IMR-90 (cell line): Measurements from ENCODE around the gene AKAP1. TPM values are rescaled to one million over a fixed set of nuclear protein-coding genes. Genes with fewer than 3 reads are reported as not detected.

ENCODE experiments used
- ATAC-seq: fragments of 200-7000 bp; cut with Tn5 transposase; 2 replicates; pipeline ENCODE4 v1.9.1; 2020; ENCODE audit warnings: low read depth, mild to moderate bottlenecking, moderate library complexity
- BruUV-seq: library from RNA; stranded (reverse); fragments of 400-500 nt; replicated peaks from 2 replicates; lab custom pipeline; 2021; lab: Mats Ljungman, UMichigan
- CTCF ChIA-PET: fragments of 300-600 bp; formaldehyde crosslinking; extraction: SDS; loops from one replicate; lab custom pipeline; 2021; ENCODE audit warnings: antibody characterized with exemption; lab: Yijun Ruan, JAX
- POLR2A ChIA-PET: fragments of 300-600 bp; sonication (Branson Sonifier 250); formaldehyde crosslinking; loops from one replicate; lab custom pipeline; 2022; ENCODE audit warnings: antibody characterized with exemption; ENCODE audit not compliant: unreplicated experiment; lab: Charles Lee
- DNase-seq: peaks from one replicate; pipeline ENCODE4 v3.0.0; 2013
- H2AFZ ChIP-seq: replicated peaks from 2 replicates; pipeline ENCODE3; 2013; ENCODE audit warnings: low read length, mild to moderate bottlenecking; ENCODE audit not compliant: poor library complexity
- H2AK5ac ChIP-seq: 2 replicates; pipeline ENCODE4 v1.6.1; 2013; ENCODE audit warnings: low read depth, low read length, inconsistent platforms
- H2AK9ac ChIP-seq: replicated peaks from 2 replicates; pipeline ENCODE3; 2013; ENCODE audit warnings: mild to moderate bottlenecking, low read depth, low read length, moderate library complexity; ENCODE audit not compliant: poor library complexity
- H2BK120ac ChIP-seq: 2 replicates; pipeline ENCODE4 v1.6.1; 2013; ENCODE audit warnings: low read depth, low read length, inconsistent platforms
- H2BK15ac ChIP-seq: 3 replicates; pipeline ENCODE4 v1.6.1; 2013; ENCODE audit warnings: low read depth, low read length, inconsistent platforms
- H2BK20ac ChIP-seq: 2 replicates; pipeline ENCODE4 v1.6.1; 2013; ENCODE audit warnings: low read depth, mild to moderate bottlenecking, inconsistent platforms, low read length, moderate library complexity
- H2BK5ac ChIP-seq: 2 replicates; pipeline ENCODE4 v1.6.1; 2013; ENCODE audit warnings: mild to moderate bottlenecking, low read depth, low read length, inconsistent platforms; ENCODE audit not compliant: poor library complexity, severe bottlenecking
- H3K14ac ChIP-seq: replicated peaks from 2 replicates; pipeline ENCODE4 v1.6.1; 2013; ENCODE audit warnings: low read depth, low read length, inconsistent platforms
- H3K18ac ChIP-seq: 2 replicates; pipeline ENCODE4 v1.6.1; 2013; ENCODE audit warnings: low read depth, low read length, control low read depth
- H3K23ac ChIP-seq: 2 replicates; pipeline ENCODE4 v1.6.1; 2013; ENCODE audit warnings: low read depth, low read length, inconsistent platforms
- H3K27ac ChIP-seq: 2 replicates; pipeline ENCODE4 v1.5.1; 2013; ENCODE audit warnings: mild to moderate bottlenecking, control low read depth, low read length; ENCODE audit not compliant: insufficient read depth
- H3K27me3 ChIP-seq: 2 replicates; pipeline ENCODE4 v1.6.1; 2013; ENCODE audit warnings: low read length; ENCODE audit not compliant: control insufficient read depth, insufficient read depth
- H3K36me3 ChIP-seq: 2 replicates; pipeline ENCODE4 v1.6.1; 2013; ENCODE audit warnings: low read length, mixed read lengths; ENCODE audit not compliant: control insufficient read depth, insufficient read depth
- H3K4ac ChIP-seq: 2 replicates; pipeline ENCODE4 v1.6.1; 2013; ENCODE audit warnings: low read depth, low read length, inconsistent platforms
- H3K4me1 ChIP-seq: 2 replicates; pipeline ENCODE4 v1.6.1; 2013; ENCODE audit warnings: low read length, mixed read lengths; ENCODE audit not compliant: control insufficient read depth, insufficient read depth
- H3K4me2 ChIP-seq: 2 replicates; pipeline ENCODE4 v1.6.1; 2013; ENCODE audit warnings: low read depth, mild to moderate bottlenecking, control low read depth, low read length, moderate library complexity
- H3K4me3 ChIP-seq: 2 replicates; pipeline ENCODE4 v1.5.1; 2013; ENCODE audit warnings: low read depth, mild to moderate bottlenecking, control low read depth, low read length, moderate library complexity; ENCODE audit not compliant: insufficient read depth
- H3K56ac ChIP-seq: 2 replicates; pipeline ENCODE4 v1.6.1; 2013; ENCODE audit warnings: low read length, inconsistent platforms; ENCODE audit not compliant: insufficient read depth; ENCODE audit errors: extremely low read depth
- H3K79me1 ChIP-seq, 2 experiments: 2 replicates each; pipeline ENCODE4 v1.6.1; 2013; ENCODE audit warnings: low read length in 2 of 2, inconsistent platforms in 1 of 2, low read depth in 1 of 2
- H3K9ac ChIP-seq: 2 replicates; pipeline ENCODE4 v1.6.1; 2013; ENCODE audit warnings: low read depth, low read length, control low read depth
- H3K9me1 ChIP-seq: 2 replicates; pipeline ENCODE4 v1.6.1; 2013; ENCODE audit warnings: low read length, inconsistent platforms; ENCODE audit not compliant: insufficient read depth
- H3K9me3 ChIP-seq: 2 replicates; pipeline ENCODE4 v1.6.1; 2013; ENCODE audit warnings: low read length; ENCODE audit not compliant: control insufficient read depth, insufficient read depth
- H4K20me1 ChIP-seq: 2 replicates; pipeline ENCODE4 v1.6.1; 2013; ENCODE audit warnings: low read length, inconsistent platforms; ENCODE audit not compliant: insufficient read depth
- H4K5ac ChIP-seq: 2 replicates; pipeline ENCODE4 v1.6.1; 2013; ENCODE audit warnings: mild to moderate bottlenecking, low read depth, low read length, control low read depth
- H4K8ac ChIP-seq, 2 experiments: 2 replicates each; pipeline ENCODE4 v1.6.1; 2013; ENCODE audit warnings: low read depth in 2 of 2, low read length in 2 of 2, control low read depth in 1 of 2, inconsistent platforms in 1 of 2
- H4K91ac ChIP-seq: 2 replicates; pipeline ENCODE4 v1.6.1; 2013; ENCODE audit warnings: low read depth, low read length, inconsistent platforms; ENCODE audit not compliant: insufficient read depth
- MAZ ChIP-seq: IDR thresholded peaks from 2 replicates; pipeline ENCODE4 v1.6.1; 2012; ENCODE audit warnings: low read depth, mild to moderate bottlenecking, low read length, improper control_type of control experiment, moderate library complexity, borderline replicate concordance
- MXI1 ChIP-seq: IDR thresholded peaks from 2 replicates; pipeline ENCODE4 v1.6.1; 2012; ENCODE audit warnings: low read depth, mild to moderate bottlenecking, low read length, moderate library complexity, borderline replicate concordance
- NFE2L2 ChIP-seq: fragments of 150-350 bp; IDR thresholded peaks from 2 replicates; pipeline ENCODE4 v1.6.1; 2016; ENCODE audit warnings: low read depth, mild to moderate bottlenecking, low read length
- RCOR1 ChIP-seq: IDR thresholded peaks from 2 replicates; pipeline ENCODE4 v1.6.1; 2012; ENCODE audit warnings: mild to moderate bottlenecking, low read length, improper control_type of control experiment; ENCODE audit not compliant: insufficient replicate concordance
- SMC3 ChIP-seq: fragments of 150-350 bp; IDR thresholded peaks from 2 replicates; pipeline ENCODE4 v1.6.1; 2016; ENCODE audit warnings: low read depth, mild to moderate bottlenecking, antibody characterized with exemption, low read length, moderate library complexity
- WGBS, 2 experiments: methylation state at CpG; one replicate each; pipeline versions ENCODE4 v1.1.5 to v1.1.7; 2013; ENCODE audit warnings: missing lambda C conversion rate in 2 of 2; ENCODE audit not compliant: insufficient read length in 1 of 2; ENCODE audit errors: extremely low coverage in 2 of 2; 5-methylcytosine and 5-hydroxymethylcytosine counted together
- dilution Hi-C: fragments of 300-500 bp; cut with HindIII; formaldehyde crosslinking; loops from one replicate; pipeline ENCODE4 v1.14.3; 2018; ENCODE audit warnings: low sequenced_read_pairs; ENCODE audit not compliant: unreplicated experiment
- in situ Hi-C: fragments of 300-500 bp; cut with MboI; formaldehyde crosslinking; loops from 3 replicates; pipeline ENCODE4 v1.14.3; 2019; ENCODE audit warnings: low sequenced_read_pairs, inconsistent platforms, mixed read lengths
- intact Hi-C: fragments of 100-400 bp; cut with micrococcal nuclease; formaldehyde crosslinking; loops from 2 replicates; pipeline ENCODE4 v1.10.0; 2022
- polyA plus RNA-seq, 3 experiments: library from polyadenylated mRNA; depleted of rRNA; stranded (reverse); fragments of >200 nt; gene quantifications; 2 replicates each; pipeline ENCODE4 v1.2.3, GENCODE V29; 2012; ENCODE audit warnings: low replicate concordance in 1 of 3
- total RNA-seq: library from RNA; depleted of rRNA; stranded (reverse); fragments of >200 nt; gene quantifications from 2 replicates; pipeline ENCODE4 v1.2.3, GENCODE V29; 2012
- TF ChIP-seq, protein P1 (sequence below): fragments of 150-350 bp; IDR thresholded peaks from 2 replicates; pipeline ENCODE4 v1.6.1; 2016; ENCODE audit warnings: low read depth, mild to moderate bottlenecking, low read length, moderate library complexity, borderline replicate concordance

AKAP1 gene
- total and polyA plus RNA-seq, 2 of the 4 experiments (the other 2 are of a cell fraction), result 10.2 to 17.4 TPM

DNA sequence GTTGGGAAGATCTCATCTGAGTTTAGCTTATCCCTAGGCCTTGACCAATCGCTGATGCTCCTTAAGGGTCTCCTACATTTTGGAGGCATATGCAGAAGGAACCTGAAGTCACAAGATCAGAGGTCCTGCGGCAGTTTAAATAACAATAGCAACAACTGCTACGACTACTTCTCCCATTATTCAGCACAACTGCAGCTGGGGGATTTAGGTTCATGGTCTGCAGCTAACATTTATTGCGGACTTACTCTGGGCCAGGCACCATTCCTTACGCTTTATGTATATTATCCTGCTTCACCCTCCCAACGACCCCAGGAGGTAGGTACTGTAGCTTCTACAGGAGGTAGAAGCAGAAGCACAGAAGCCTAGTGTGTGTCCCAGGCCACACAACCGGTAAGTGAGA lies 59.5 kb downstream of the AKAP1 start:
- H3K9ac ChIP-seq, result no peak overlapping the region
- H3K23ac ChIP-seq, result no peak overlapping the region
- no peak overlapping the region for H3K27ac ChIP-seq
- H3K79me1 ChIP-seq, result no peaks in the 10 kb centered on the region
- H3K18ac ChIP-seq, result no peak overlapping the region
- no peak overlapping the region for H2BK120ac ChIP-seq
- H2AK9ac ChIP-seq, result no peak overlapping the region
- 60% methylated on average over 2 of the region's 7 CpGs; no CpG with 5 or more reads in 1 of the 2 experiments for WGBS, 2 experiments
- no peak overlapping the region for H4K5ac ChIP-seq
- H3K27me3 ChIP-seq, result peaks cover 10% of the 10 kb centered on the region
- no peak overlapping the region for H2BK20ac ChIP-seq
- BruUV-seq, result no TSS peak
- no peaks in the 10 kb centered on the region; the same call in 1 of the 2 replicates for H3K9me3 ChIP-seq
- H4K20me1 ChIP-seq, result no peaks in the 10 kb centered on the region
- H2AFZ ChIP-seq, result no peak overlapping the region
- H2BK15ac ChIP-seq, result no peak overlapping the region
- in situ Hi-C loops, result no loop called here
- DNase-seq (no peak), ATAC-seq (no peak)
- H2BK5ac ChIP-seq, result no peak overlapping the region
- H4K91ac ChIP-seq, result no peak overlapping the region
- no peak overlapping the region for H3K4ac ChIP-seq
- H4K8ac ChIP-seq, result no peak overlapping the region
- CTCF ChIA-PET, result interaction anchor here (1.2 kb wide), 1 partner anchor 613 kb away, joined by 3 read pairs; no protein-coding TSS in a partner anchor
- H3K14ac ChIP-seq, result no peak overlapping the region
- dilution Hi-C loops, result no loop called here
- no peak overlapping the region for H3K4me3 ChIP-seq
- no peak for TF ChIP-seq MAZ
- no peak for TF ChIP-seq RCOR1
- TF ChIP-seq, protein P1, sequence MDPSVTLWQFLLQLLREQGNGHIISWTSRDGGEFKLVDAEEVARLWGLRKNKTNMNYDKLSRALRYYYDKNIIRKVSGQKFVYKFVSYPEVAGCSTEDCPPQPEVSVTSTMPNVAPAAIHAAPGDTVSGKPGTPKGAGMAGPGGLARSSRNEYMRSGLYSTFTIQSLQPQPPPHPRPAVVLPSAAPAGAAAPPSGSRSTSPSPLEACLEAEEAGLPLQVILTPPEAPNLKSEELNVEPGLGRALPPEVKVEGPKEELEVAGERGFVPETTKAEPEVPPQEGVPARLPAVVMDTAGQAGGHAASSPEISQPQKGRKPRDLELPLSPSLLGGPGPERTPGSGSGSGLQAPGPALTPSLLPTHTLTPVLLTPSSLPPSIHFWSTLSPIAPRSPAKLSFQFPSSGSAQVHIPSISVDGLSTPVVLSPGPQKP, result no peak
- TF ChIP-seq MXI1, result no peak
- no peak for TF ChIP-seq SMC3
- no peak for TF ChIP-seq NFE2L2
- no peak overlapping the region for H3K4me2 ChIP-seq
- H2AK5ac ChIP-seq, result no peak overlapping the region
- H3K56ac ChIP-seq, result no peak overlapping the region
- intact Hi-C loops, result no loop called here
- no peaks in the 10 kb centered on the region for H3K36me3 ChIP-seq
- POLR2A ChIA-PET, result no interaction called here
- H3K9me1 ChIP-seq, result no peaks in the 10 kb centered on the region
- H3K4me1 ChIP-seq, result no peaks in the 10 kb centered on the region
